Smooth muscle cell (in vitro differentiated cells): Measurements from ENCODE around the gene WRAP73. TPM values are rescaled to one million over a fixed set of nuclear protein-coding genes. Genes with fewer than 3 reads are reported as not detected.

Experiments used
- DNase-seq: peaks from one replicate; lab custom pipeline; 2025; ENCODE audit not compliant: unreplicated experiment; lab: John Stamatoyannopoulos, UW
- H2AFZ ChIP-seq: fragments of 200-600 bp; sonication (generic); 2 replicates; pipeline ENCODE4 v1.6.0; 2016; ENCODE audit warnings: antibody characterized with exemption, low read depth, mild to moderate bottlenecking
- H3F3A ChIP-seq: fragments of 200-600 bp; sonication (generic); 2 replicates; pipeline ENCODE4 v1.6.0; 2017; ENCODE audit warnings: antibody characterized with exemption, low read depth
- H3K27ac ChIP-seq: fragments of 200-600 bp; sonication (generic); 2 replicates; pipeline ENCODE4 v1.5.1; 2016; ENCODE audit warnings: low read depth, mild to moderate bottlenecking
- H3K27me3 ChIP-seq: fragments of 200-600 bp; sonication (generic); 2 replicates; pipeline ENCODE4 v1.6.1; 2016; ENCODE audit warnings: low read depth, mild to moderate bottlenecking
- H3K36me3 ChIP-seq: fragments of 200-600 bp; sonication (generic); 2 replicates; pipeline ENCODE4 v1.5.1; 2016; ENCODE audit warnings: low read depth
- H3K4me1 ChIP-seq: fragments of 200-600 bp; sonication (generic); 2 replicates; pipeline ENCODE4 v1.5.1; 2016; ENCODE audit warnings: low read depth
- H3K4me2 ChIP-seq: fragments of 200-600 bp; sonication (generic); 2 replicates; pipeline ENCODE4 v1.6.0; 2016; ENCODE audit warnings: mild to moderate bottlenecking
- H3K4me3 ChIP-seq: fragments of 200-600 bp; sonication (generic); 2 replicates; pipeline ENCODE4 v1.5.1; 2016; ENCODE audit warnings: mild to moderate bottlenecking
- H3K79me2 ChIP-seq: fragments of 200-600 bp; sonication (generic); 2 replicates; pipeline ENCODE4 v1.6.0; 2016; ENCODE audit warnings: low read depth, mild to moderate bottlenecking
- H3K9ac ChIP-seq: fragments of 200-600 bp; sonication (generic); 2 replicates; pipeline ENCODE4 v1.6.0; 2016; ENCODE audit warnings: low read depth
- H3K9me3 ChIP-seq: fragments of 200-600 bp; sonication (generic); replicated peaks from 2 replicates; pipeline ENCODE4 v1.5.1; 2016; ENCODE audit warnings: low read depth
- H4K20me1 ChIP-seq: fragments of 200-600 bp; sonication (generic); 2 replicates; pipeline ENCODE4 v1.6.0; 2016; ENCODE audit warnings: low read depth
- CTCF ChIP-seq: fragments of 200-600 bp; sonication (generic); IDR thresholded peaks from 2 replicates; pipeline ENCODE4 v1.5.1; 2017; ENCODE audit warnings: borderline replicate concordance, mild to moderate bottlenecking, antibody characterized with exemption; ENCODE audit not compliant: insufficient read depth, poor library complexity, severe bottlenecking
- WGBS: methylation state at CpG from one replicate; pipeline ENCODE4 v1.1.7; 2016; ENCODE audit warnings: low lambda C conversion rate; 5-methylcytosine and 5-hydroxymethylcytosine counted together
- polyA plus RNA-seq: library from polyadenylated mRNA; unstranded; fragments of >200 nt; fragmentation: Nextera tagmentation; extraction: Ambion mirVana; gene quantifications from 2 replicates; pipeline ENCODE4 v1.2.1, GENCODE V29; 2016
- total RNA-seq: library from RNA; depleted of rRNA; stranded (reverse); fragments of >200 nt; gene quantifications from 2 replicates; pipeline ENCODE4 v1.2.3, GENCODE V29; 2014

WRAP73 gene
- total and polyA plus RNA-seq, 2 experiments from 2014 or later = 17.2 to 20.8 TPM

- Histone ChIP-seq H3K4me1 (peaks cover 17% of the 10 kb centered on the region), H4K20me1 (no peaks in the 10 kb centered on the region), H3K27ac (no peak overlapping the region), H3K4me2 (no peak overlapping the region), H3F3A (no peaks in the 10 kb centered on the region), H3K27me3 (no peaks in the 10 kb centered on the region), H3K4me3 (no peak overlapping the region), H3K79me2 (no peaks in the 10 kb centered on the region), H2AFZ (no peak overlapping the region), H3K36me3 (no peaks in the 10 kb centered on the region), H3K9me3 (no peaks in the 10 kb centered on the region), H3K9ac (no peak overlapping the region)
- no peak for DNase-seq
- 93% methylated on average over 28 of the region's 29 CpGs for WGBS
- TF ChIP-seq CTCF = no peak
These were observed 53.0 kb downstream of the WRAP73 start for GRCh38 chr1:3596663-3597598.

- no peaks in the 10 kb centered on the region for H3K9me3 ChIP-seq
- no peak for DNase-seq
- H2AFZ ChIP-seq = no peak overlapping the region
- no peak overlapping the region for H3K4me2 ChIP-seq
- no peaks in the 10 kb centered on the region for H3K36me3 ChIP-seq
- WGBS = 91% methylated on average over 7 of the region's 7 CpGs
- H3K4me3 ChIP-seq = no peak overlapping the region
- no peaks in the 10 kb centered on the region for H3F3A ChIP-seq
- H3K79me2 ChIP-seq = no peaks in the 10 kb centered on the region
- H3K4me1 ChIP-seq = peaks cover 17% of the 10 kb centered on the region
- no peak overlapping the region for H3K27ac ChIP-seq
- no peak overlapping the region for H3K9ac ChIP-seq
- H4K20me1 ChIP-seq = no peaks in the 10 kb centered on the region
- TF ChIP-seq CTCF = no peak
- no peaks in the 10 kb centered on the region for H3K27me3 ChIP-seq
These were observed 54.0 kb downstream of the WRAP73 start for GRCh38 chr1:3595949-3596348.

- no peaks in the 10 kb centered on the region for H3K36me3 ChIP-seq
- no peak overlapping the region for H3K9ac ChIP-seq
- no peak overlapping the region for H3K4me3 ChIP-seq
- H3K4me2 ChIP-seq = no peak overlapping the region
- no peaks in the 10 kb centered on the region for H3F3A ChIP-seq
- no peaks in the 10 kb centered on the region for H3K27me3 ChIP-seq
- H3K79me2 ChIP-seq = no peaks in the 10 kb centered on the region
- no peaks in the 10 kb centered on the region for H4K20me1 ChIP-seq
- no peak for TF ChIP-seq CTCF
- H3K27ac ChIP-seq = no peak overlapping the region
- H3K9me3 ChIP-seq = no peaks in the 10 kb centered on the region
- WGBS = 94% methylated on average over 30 of the region's 31 CpGs
- no peak overlapping the region for H2AFZ ChIP-seq
- peaks cover 17% of the 10 kb centered on the region for H3K4me1 ChIP-seq
- DNase-seq = no peak
These were observed 55.1 kb downstream of the WRAP73 start for GRCh38 chr1:3594706-3595377.
